Keratinocyte (primary cell): Measurements from ENCODE around the gene SND1. TPM values are rescaled to one million over a fixed set of nuclear protein-coding genes. Genes with fewer than 3 reads are reported as not detected.

Source experiments
- DNase-seq: peaks from one replicate; pipeline ENCODE4 v3.0.0-alpha.2; 2011; ENCODE audit warnings: low read depth, missing footprints, low spot score
- FAIRE-seq: peaks from 2 replicates; lab custom pipeline; 2011; peaks lifted over from hg19 to GRCh38; lab: Jason Lieb, UNC
- H2AFZ ChIP-seq: 2 replicates; pipeline ENCODE4 v1.6.0; 2012; ENCODE audit warnings: low read length, control low read depth, inconsistent platforms; ENCODE audit not compliant: control insufficient read depth
- H3K27ac ChIP-seq: 2 replicates; pipeline ENCODE4 v1.5.1; 2011; ENCODE audit warnings: low read length; ENCODE audit not compliant: control insufficient read depth, insufficient read depth
- H3K27me3 ChIP-seq: 3 replicates; pipeline ENCODE4 v1.6.0; 2011; ENCODE audit warnings: low read length; ENCODE audit not compliant: control insufficient read depth, insufficient read depth; ENCODE audit errors: extremely low read depth
- H3K36me3 ChIP-seq, 2 experiments: 2 replicates in 1 of 2; 3 replicates in 1 of 2; pipeline ENCODE4 v1.5.1; 2011; ENCODE audit warnings: low read length in 2 of 2, mild to moderate bottlenecking in 1 of 2; ENCODE audit not compliant: control insufficient read depth in 2 of 2, insufficient read depth in 2 of 2; ENCODE audit errors: extremely low read depth in 1 of 2
- H3K4me1 ChIP-seq: 3 replicates; pipeline ENCODE4 v1.5.1; 2011; ENCODE audit warnings: low read length; ENCODE audit not compliant: control insufficient read depth, insufficient read depth; ENCODE audit errors: extremely low read depth
- H3K4me2 ChIP-seq: 3 replicates; pipeline ENCODE4 v1.6.0; 2011; ENCODE audit warnings: low read depth, low read length; ENCODE audit not compliant: control insufficient read depth, insufficient read depth; ENCODE audit errors: extremely low read depth
- H3K4me3 ChIP-seq, 3 experiments: fragments of 200-600 bp in 1 of 3; sonication (generic) in 1 of 3; 2 replicates in 2 of 3; 3 replicates in 1 of 3; pipeline ENCODE4 v1.5.1; 2011 to 2016; ENCODE audit warnings: low read length in 3 of 3, mild to moderate bottlenecking in 3 of 3, control low read depth in 2 of 3, inconsistent platforms in 1 of 3, low read depth in 1 of 3, mixed read lengths in 1 of 3, mixed run types in 1 of 3, moderate library complexity in 1 of 3; ENCODE audit not compliant: control insufficient read depth in 2 of 3, insufficient read depth in 2 of 3; ENCODE audit errors: extremely low read depth in 1 of 3
- H3K79me2 ChIP-seq: 2 replicates; pipeline ENCODE4 v1.6.0; 2012; ENCODE audit warnings: low read length; ENCODE audit not compliant: control insufficient read depth, insufficient read depth
- H3K9ac ChIP-seq: 3 replicates; pipeline ENCODE4 v1.6.0; 2011; ENCODE audit warnings: low read length; ENCODE audit not compliant: control insufficient read depth, insufficient read depth; ENCODE audit errors: extremely low read depth
- H3K9me1 ChIP-seq: 3 replicates; pipeline ENCODE4 v1.6.0; 2011; ENCODE audit warnings: low read length; ENCODE audit not compliant: control insufficient read depth, insufficient read depth; ENCODE audit errors: extremely low read depth
- H3K9me3 ChIP-seq: 2 replicates; pipeline ENCODE4 v1.5.1; 2012; ENCODE audit warnings: low read depth, low read length; ENCODE audit not compliant: control insufficient read depth
- H4K20me1 ChIP-seq: 3 replicates; pipeline ENCODE4 v1.6.0; 2011; ENCODE audit warnings: low read length; ENCODE audit not compliant: control insufficient read depth, insufficient read depth; ENCODE audit errors: extremely low read depth
- EZH2 ChIP-seq: IDR thresholded peaks from one replicate; pipeline ENCODE4 v1.6.1; 2012; ENCODE audit warnings: inconsistent platforms, mild to moderate bottlenecking, low read length, moderate library complexity
- dilution Hi-C: fragments of 300-500 bp; cut with MboI; formaldehyde crosslinking; loops from one replicate; pipeline ENCODE4 v1.7.0; 2020; ENCODE audit warnings: low sequenced_read_pairs; ENCODE audit not compliant: extremely low pct_ligation_motif_present
- polyA plus RNA-seq, 5 experiments: library from polyadenylated mRNA; depleted of rRNA in 3 of 5; stranded (reverse) in 3 of 5; stranded (forward) in 1 of 5; unstranded in 1 of 5; fragments of >200 nt; gene quantifications; 1 replicate in 1 of 5; 2 replicates in 3 of 5; 3 replicates in 1 of 5; pipeline versions ENCODE4 v1.2.1 to v1.2.3, GENCODE V29; 2011 to 2012; ENCODE audit warnings: missing spikeins in 2 of 5, low read depth in 1 of 5, low replicate concordance in 1 of 5
- TF ChIP-seq, protein P1 (sequence below), 3 experiments: IDR thresholded peaks in 1 of 3; conservative IDR thresholded peaks in 1 of 3; optimal IDR thresholded peaks in 1 of 3; 2 replicates in 2 of 3; 3 replicates in 1 of 3; pipeline versions ENCODE3 to v1.5.1; 2011; ENCODE audit warnings: low read length in 3 of 3, mild to moderate bottlenecking in 3 of 3, moderate library complexity in 2 of 3, control low read depth in 1 of 3, inconsistent platforms in 1 of 3; ENCODE audit not compliant: insufficient read depth in 2 of 3; ENCODE audit errors: extremely low read depth in 1 of 3

The SND1 gene
- polyA plus RNA-seq, 1 donor (not counting 4 experiments of a cell fraction or from before 2014, with no cell fraction given), result 140 TPM

DNA sequence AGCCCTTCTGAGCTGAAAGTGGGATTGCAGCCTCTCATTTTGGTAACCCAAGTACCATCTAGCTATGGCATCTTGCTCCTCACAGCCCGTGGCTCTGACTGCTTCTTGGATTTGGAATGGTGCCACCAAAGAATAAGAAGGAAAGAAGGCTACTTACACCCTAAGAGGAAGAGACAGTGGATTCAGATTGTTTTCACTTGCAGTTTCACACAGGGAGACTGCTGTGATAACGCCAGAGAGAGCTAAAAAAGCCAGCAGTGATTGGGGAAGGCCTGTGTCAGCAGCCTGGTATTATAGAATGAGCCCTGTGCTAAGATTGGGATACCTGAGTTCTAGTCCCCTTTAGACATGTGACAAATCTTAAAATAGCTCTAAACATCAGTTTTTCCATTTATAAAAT is 382.8 kb downstream of the SND1 start:
- TF ChIP-seq, protein P1, sequence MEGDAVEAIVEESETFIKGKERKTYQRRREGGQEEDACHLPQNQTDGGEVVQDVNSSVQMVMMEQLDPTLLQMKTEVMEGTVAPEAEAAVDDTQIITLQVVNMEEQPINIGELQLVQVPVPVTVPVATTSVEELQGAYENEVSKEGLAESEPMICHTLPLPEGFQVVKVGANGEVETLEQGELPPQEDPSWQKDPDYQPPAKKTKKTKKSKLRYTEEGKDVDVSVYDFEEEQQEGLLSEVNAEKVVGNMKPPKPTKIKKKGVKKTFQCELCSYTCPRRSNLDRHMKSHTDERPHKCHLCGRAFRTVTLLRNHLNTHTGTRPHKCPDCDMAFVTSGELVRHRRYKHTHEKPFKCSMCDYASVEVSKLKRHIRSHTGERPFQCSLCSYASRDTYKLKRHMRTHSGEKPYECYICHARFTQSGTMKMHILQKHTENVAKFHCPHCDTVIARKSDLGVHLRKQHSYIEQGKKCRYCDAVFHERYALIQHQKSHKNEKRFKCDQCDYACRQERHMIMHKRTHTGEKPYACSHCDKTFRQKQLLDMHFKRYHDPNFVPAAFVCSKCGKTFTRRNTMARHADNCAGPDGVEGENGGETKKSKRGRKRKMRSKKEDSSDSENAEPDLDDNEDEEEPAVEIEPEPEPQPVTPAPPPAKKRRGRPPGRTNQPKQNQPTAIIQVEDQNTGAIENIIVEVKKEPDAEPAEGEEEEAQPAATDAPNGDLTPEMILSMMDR (optimal IDR thresholded peaks at IDR 0.05 in 1 of 3, IDR thresholded peaks at IDR 0.05 in 1 of 3, conservative IDR thresholded peaks at IDR 0.05 in 1 of 3; ENCODE audit: extremely low read depth in 1 of 3, insufficient read depth in 2 of 3, low read length in 3 of 3), result no peak
- no peaks in the 10 kb centered on the region for H3K27me3 ChIP-seq
- DNase-seq (no peak), FAIRE-seq (no peak)
- H2AFZ ChIP-seq, result no peak overlapping the region
- peaks cover 0 to under 1% of the 10 kb centered on the region in 2 experiments for H3K36me3 ChIP-seq
- no peaks in the 10 kb centered on the region for H3K9me1 ChIP-seq
- no peak overlapping the region for H3K4me2 ChIP-seq
- no peaks in the 10 kb centered on the region for H3K9me3 ChIP-seq
- dilution Hi-C loops, result no loop called here
- no peak overlapping the region for H3K9ac ChIP-seq
- H4K20me1 ChIP-seq, result peaks cover 10% of the 10 kb centered on the region
- peaks cover 4% of the 10 kb centered on the region for H3K4me1 ChIP-seq
- no peak overlapping the region for H3K27ac ChIP-seq
- no peak overlapping the region for H3K4me3 ChIP-seq
- peaks cover 3% of the 10 kb centered on the region for H3K79me2 ChIP-seq

DNA sequence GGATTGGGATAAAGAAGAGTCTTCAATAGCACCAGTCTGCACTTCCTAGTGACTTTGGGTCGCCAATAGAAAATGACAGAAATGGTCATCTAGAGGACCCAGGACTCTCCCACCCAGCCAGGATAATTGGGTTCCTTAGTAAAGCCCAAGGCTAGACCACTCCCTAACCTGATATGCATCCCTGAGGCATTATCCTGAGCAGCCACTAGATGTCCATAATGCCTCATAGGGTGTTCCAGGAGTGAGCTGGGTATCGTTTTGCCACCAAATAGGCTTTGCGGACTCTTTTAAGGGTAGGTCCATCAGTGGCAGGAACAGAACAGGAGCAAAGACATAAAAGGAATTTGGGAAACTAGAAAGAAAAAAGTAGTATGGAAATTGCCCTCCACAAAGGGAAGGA is 383.7 kb downstream of the SND1 start:
- no peaks in the 10 kb centered on the region for H3K9me1 ChIP-seq
- H3K4me1 ChIP-seq, result peaks cover under 1% of the 10 kb centered on the region
- no peak overlapping the region for H2AFZ ChIP-seq
- H3K9me3 ChIP-seq, result no peaks in the 10 kb centered on the region
- no peak for DNase-seq
- H3K9ac ChIP-seq, result no peak overlapping the region
- dilution Hi-C loops, result no loop called here
- FAIRE-seq, result no peak
- H3K27me3 ChIP-seq, result no peaks in the 10 kb centered on the region
- no peak overlapping the region for H3K4me2 ChIP-seq
- no peak overlapping the region for H3K4me3 ChIP-seq
- H3K36me3 ChIP-seq, result no peaks in the 10 kb centered on the region
- peaks cover 3% of the 10 kb centered on the region for H3K79me2 ChIP-seq
- H4K20me1 ChIP-seq, result peaks cover 7% of the 10 kb centered on the region
- H3K27ac ChIP-seq, result no peak overlapping the region
- TF ChIP-seq, protein P1 (optimal IDR thresholded peaks at IDR 0.05 in 1 of 3, IDR thresholded peaks at IDR 0.05 in 1 of 3, conservative IDR thresholded peaks at IDR 0.05 in 1 of 3; ENCODE audit: extremely low read depth in 1 of 3, insufficient read depth in 2 of 3, low read length in 3 of 3), result peak; percentile 20 to 54 (median 44)
- no peak for TF ChIP-seq EZH2
